Activated CD4-positive, alpha-beta T cell treated with anti-CD3 and anti-CD28 coated beads, Interleukin-2, amount 10 ng/mL, durations not matched to agents 7 days and 5 days (primary cell): Measurements from ENCODE around the gene ANKRD63. TPM values are rescaled to one million over a fixed set of nuclear protein-coding genes. Genes with fewer than 3 reads are reported as not detected.

Source experiments
- CTCF ChIA-PET: fragments of 350-600 bp; sonication (Branson Sonifier 250); formaldehyde crosslinking; loops from one replicate; lab custom pipeline; 2021; ENCODE audit warnings: antibody characterized with exemption; lab: Charles Lee
- POLR2A ChIA-PET: fragments of 350-600 bp; sonication (Branson Sonifier 250); formaldehyde crosslinking; loops from one replicate; lab custom pipeline; 2021; ENCODE audit warnings: antibody characterized with exemption; lab: Charles Lee
- DNase-seq: peaks from one replicate; pipeline ENCODE4 v3.0.0-alpha.2; 2020
- H3K27ac Mint-ChIP-seq: one replicate; pipeline ENCODE4 v1.8.0; 2021; ENCODE audit warnings: mild to moderate bottlenecking, moderate library complexity, mixed read lengths
- H3K27me3 Mint-ChIP-seq: one replicate; pipeline ENCODE4 v1.8.0; 2021; ENCODE audit warnings: mixed read lengths
- H3K36me3 Mint-ChIP-seq: one replicate; pipeline ENCODE4 v1.8.0; 2021; ENCODE audit warnings: low read depth, mixed read lengths
- H3K4me1 Mint-ChIP-seq: one replicate; pipeline ENCODE4 v1.8.0; 2021; ENCODE audit warnings: mixed read lengths
- H3K4me3 Mint-ChIP-seq: one replicate; pipeline ENCODE4 v1.8.0; 2021; ENCODE audit warnings: mild to moderate bottlenecking, moderate library complexity, mixed read lengths
- H3K9me3 Mint-ChIP-seq: one replicate; pipeline ENCODE4 v1.8.0; 2021; ENCODE audit warnings: mixed read lengths
- total RNA-seq, 2 experiments: library from RNA; stranded (reverse); gene quantifications; one replicate each; pipeline ENCODE4 v1.2.3, GENCODE V29; 2021

Gene ANKRD63
- total RNA-seq, 2 experiments from 2014 or later = 0.17 TPM; not detected in 1

DNA sequence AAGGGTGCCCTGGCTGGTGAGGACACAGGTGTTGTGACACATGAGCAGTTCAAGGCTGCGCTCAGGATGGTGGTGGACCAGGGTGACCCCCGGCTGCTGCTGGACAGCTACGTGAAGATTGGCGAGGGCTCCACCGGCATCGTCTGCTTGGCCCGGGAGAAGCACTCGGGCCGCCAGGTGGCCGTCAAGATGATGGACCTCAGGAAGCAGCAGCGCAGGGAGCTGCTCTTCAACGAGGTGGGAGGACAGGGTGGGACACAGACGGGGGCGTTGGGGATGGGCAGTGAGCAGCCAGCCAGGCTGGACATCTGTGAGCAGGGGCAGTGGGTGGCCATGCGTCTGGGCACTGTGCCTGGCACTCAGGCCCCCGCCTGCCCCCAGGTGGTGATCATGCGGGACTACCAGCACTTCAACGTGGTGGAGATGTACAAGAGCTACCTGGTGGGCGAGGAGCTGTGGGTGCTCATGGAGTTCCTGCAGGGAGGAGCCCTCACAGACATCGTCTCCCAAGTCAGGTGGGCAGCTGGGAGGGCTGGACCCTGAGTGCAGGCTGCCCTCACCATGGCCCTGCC, 10.3 kb downstream of the ANKRD63 start:
- ChIA-PET POLR2A (interaction anchor here (0.5 to 0.6 kb wide), 2 partner anchors 55 to 853 kb away, joined by 3 to 5 read pairs; no protein-coding TSS in a partner anchor), CTCF (interaction anchor here (0.6 to 4.8 kb wide), 19 partner anchors 9 to 229 kb away, joined by 3 to 53 read pairs (median 4); partner anchors contain the start of gene PLCB2)
- no peaks in the 10 kb centered on the region for H3K9me3 Mint-ChIP-seq
- no peak for DNase-seq
- H3K4me1 Mint-ChIP-seq = peaks cover 5% of the 10 kb centered on the region
- peaks cover 10% of the 10 kb centered on the region for H3K27me3 Mint-ChIP-seq
- H3K4me3 Mint-ChIP-seq = no peak overlapping the region
- no peak overlapping the region for H3K27ac Mint-ChIP-seq
- H3K36me3 Mint-ChIP-seq = no peaks in the 10 kb centered on the region

- ChIA-PET CTCF (interaction anchor here (1.2 to 4.8 kb wide), 9 partner anchors 9 to 228 kb away, joined by 4 to 53 read pairs (median 5); partner anchors contain the start of gene PLCB2), POLR2A (interaction anchor here (0.5 kb wide), 1 partner anchor 854 kb away, joined by 5 read pairs; no protein-coding TSS in a partner anchor)
- Mint-ChIP-seq H3K27me3 (peaks cover 5% of the 10 kb centered on the region), H3K9me3 (no peaks in the 10 kb centered on the region), H3K36me3 (no peaks in the 10 kb centered on the region), H3K4me3 (no peak overlapping the region), H3K27ac (no peak overlapping the region), H3K4me1 (peaks cover 2% of the 10 kb centered on the region)
- DNase-seq = no peak
Observed at GRCh38 chr15:40271685-40272484, 11.0 kb downstream of the ANKRD63 start.

DNA sequence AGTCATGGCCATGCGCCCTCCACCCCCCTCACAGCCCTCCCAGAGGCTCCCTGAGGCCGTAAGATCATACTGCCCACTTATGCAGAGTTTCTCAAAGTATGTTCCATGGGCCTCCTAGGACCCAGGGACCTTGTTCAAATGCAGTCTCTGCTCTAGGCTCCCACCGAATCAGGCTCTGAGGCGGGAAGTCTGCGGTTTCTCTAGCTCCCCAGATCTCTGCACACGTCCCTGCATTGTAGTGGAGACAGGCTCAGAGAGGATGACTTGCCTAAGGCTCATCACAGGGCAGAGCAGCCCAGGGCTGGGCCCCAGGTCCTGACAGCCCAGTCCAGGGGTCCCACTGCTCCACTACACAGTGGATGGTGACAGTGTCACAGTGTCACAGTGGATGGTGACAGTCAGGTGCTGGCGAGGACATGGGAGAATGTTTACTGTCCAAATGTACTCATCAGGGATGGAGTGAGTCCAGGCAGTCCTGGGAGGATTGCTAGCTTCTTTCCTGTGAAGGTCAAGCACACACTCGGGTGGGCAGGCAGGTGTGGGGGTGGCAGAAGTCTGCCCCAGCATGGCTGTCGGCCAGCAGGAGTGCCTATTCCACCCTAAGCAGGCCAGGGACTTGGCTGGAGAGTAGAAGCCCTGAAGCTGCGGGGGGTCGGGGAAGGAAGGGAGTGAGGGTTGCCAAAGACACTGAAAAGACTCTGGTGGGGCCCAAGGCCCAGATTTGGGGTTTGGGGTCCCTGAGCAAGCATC, 12.4 kb downstream of the ANKRD63 start:
- POLR2A ChIA-PET = no interaction called here
- H3K27ac Mint-ChIP-seq = no peak overlapping the region
- peaks cover 2% of the 10 kb centered on the region for H3K4me1 Mint-ChIP-seq
- no peak for DNase-seq
- H3K36me3 Mint-ChIP-seq = no peaks in the 10 kb centered on the region
- CTCF ChIA-PET = interaction anchor here (1.0 to 1.8 kb wide), 6 partner anchors 9 to 225 kb away, joined by 3 to 5 read pairs (median 4); partner anchors contain the start of gene PLCB2
- no peaks in the 10 kb centered on the region for H3K27me3 Mint-ChIP-seq
- no peak overlapping the region for H3K4me3 Mint-ChIP-seq
- no peaks in the 10 kb centered on the region for H3K9me3 Mint-ChIP-seq

DNA sequence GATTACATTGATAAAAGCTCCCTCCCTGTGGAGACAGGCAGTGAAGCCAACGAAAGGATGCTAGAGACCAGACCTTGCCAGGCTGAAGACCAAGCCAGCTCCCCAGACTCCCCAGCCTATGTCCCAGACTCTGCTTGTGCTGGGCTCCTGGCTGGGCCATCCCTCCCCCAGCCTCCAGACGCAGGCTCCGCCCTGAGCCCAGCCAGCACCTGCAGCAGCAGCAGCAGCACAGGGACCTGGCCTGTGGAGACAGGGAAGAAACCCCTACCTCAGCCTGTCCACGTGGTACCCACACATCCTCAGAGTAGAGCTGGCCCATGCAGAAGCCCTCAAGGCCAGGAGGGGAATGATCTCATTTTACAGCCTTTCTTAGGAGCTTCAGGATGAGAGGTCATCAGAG, 13.3 kb downstream of the ANKRD63 start:
- no peak overlapping the region for H3K4me3 Mint-ChIP-seq
- DNase-seq = no peak
- H3K27me3 Mint-ChIP-seq = no peaks in the 10 kb centered on the region
- POLR2A ChIA-PET = no interaction called here
- no peaks in the 10 kb centered on the region for H3K4me1 Mint-ChIP-seq
- CTCF ChIA-PET = interaction anchor here (1.0 to 1.5 kb wide), 4 partner anchors 10 to 224 kb away, joined by 3 to 5 read pairs (median 4); no protein-coding TSS in a partner anchor
- no peaks in the 10 kb centered on the region for H3K36me3 Mint-ChIP-seq
- no peaks in the 10 kb centered on the region for H3K9me3 Mint-ChIP-seq
- H3K27ac Mint-ChIP-seq = no peak overlapping the region

DNA sequence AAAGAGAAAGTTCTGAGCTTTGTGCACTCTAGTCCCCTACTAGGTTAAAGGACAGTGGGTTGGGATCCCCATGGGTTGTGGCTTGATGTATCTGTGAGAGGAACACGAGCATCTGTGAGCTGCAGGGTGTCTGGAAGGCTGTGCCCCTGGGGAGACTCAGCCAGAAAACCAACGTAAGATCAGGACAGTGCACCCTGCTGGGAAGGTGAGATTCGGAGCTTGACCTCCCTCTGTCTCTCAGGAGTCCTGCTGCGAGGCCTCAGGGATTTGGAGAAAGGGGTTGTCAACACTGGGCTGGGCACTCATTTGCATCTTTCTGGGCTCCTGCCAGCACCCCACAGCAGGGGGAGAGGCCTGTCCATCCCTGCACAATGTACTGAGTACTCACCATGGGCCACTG, 15.2 kb downstream of the ANKRD63 start:
- POLR2A ChIA-PET = no interaction called here
- Mint-ChIP-seq H3K9me3 (no peaks in the 10 kb centered on the region), H3K36me3 (no peaks in the 10 kb centered on the region), H3K27ac (no peak overlapping the region), H3K4me1 (no peaks in the 10 kb centered on the region), H3K4me3 (no peak overlapping the region), H3K27me3 (no peaks in the 10 kb centered on the region)
- DNase-seq = no peak
- CTCF ChIA-PET = interaction anchor here (1.0 to 2.0 kb wide), 6 partner anchors 9 to 154 kb away, joined by 3 to 6 read pairs (median 4); no protein-coding TSS in a partner anchor

GRCh38 chr15:40266828-40267304, 16.0 kb downstream of the ANKRD63 start:
- H3K4me3 Mint-ChIP-seq = no peak overlapping the region
- ChIA-PET POLR2A (no interaction called here), CTCF (interaction anchor here (0.6 to 2.0 kb wide), 4 partner anchors 10 to 221 kb away, joined by 3 to 4 read pairs (median 4); no protein-coding TSS in a partner anchor)
- no peak overlapping the region for H3K27ac Mint-ChIP-seq
- no peaks in the 10 kb centered on the region for H3K27me3 Mint-ChIP-seq
- no peak for DNase-seq
- H3K4me1 Mint-ChIP-seq = no peaks in the 10 kb centered on the region
- H3K9me3 Mint-ChIP-seq = no peaks in the 10 kb centered on the region
- H3K36me3 Mint-ChIP-seq = no peaks in the 10 kb centered on the region

GRCh38 chr15:40265875-40266274, 17.0 kb downstream of the ANKRD63 start:
- Mint-ChIP-seq H3K4me1 (no peaks in the 10 kb centered on the region), H3K36me3 (no peaks in the 10 kb centered on the region), H3K4me3 (no peak overlapping the region), H3K27me3 (peaks cover 3% of the 10 kb centered on the region), H3K9me3 (no peaks in the 10 kb centered on the region), H3K27ac (no peak overlapping the region)
- DNase-seq = no peak
- CTCF ChIA-PET = interaction anchor here (0.7 to 6.3 kb wide), 3 partner anchors 8 to 22 kb away, joined by 3 to 53 read pairs (median 4); no protein-coding TSS in a partner anchor
- POLR2A ChIA-PET = no interaction called here

- Mint-ChIP-seq H3K27me3 (peaks cover 3% of the 10 kb centered on the region), H3K4me3 (no peak overlapping the region), H3K36me3 (no peaks in the 10 kb centered on the region), H3K27ac (no peak overlapping the region), H3K4me1 (no peaks in the 10 kb centered on the region), H3K9me3 (no peaks in the 10 kb centered on the region)
- ChIA-PET CTCF (interaction anchor here (0.7 to 6.3 kb wide), 3 partner anchors 8 to 21 kb away, joined by 3 to 53 read pairs (median 4); no protein-coding TSS in a partner anchor), POLR2A (no interaction called here)
- DNase-seq = no peak
Observed at GRCh38 chr15:40265355-40265754, 17.5 kb downstream of the ANKRD63 start.

GRCh38 chr15:40264321-40265153, 18.3 kb downstream of the ANKRD63 start:
- CTCF ChIA-PET = interaction anchor here (0.6 to 6.3 kb wide), 5 partner anchors 9 to 150 kb away, joined by 3 to 53 read pairs (median 4); no protein-coding TSS in a partner anchor
- no peaks in the 10 kb centered on the region for H3K4me1 Mint-ChIP-seq
- peaks cover 3% of the 10 kb centered on the region for H3K27me3 Mint-ChIP-seq
- H3K36me3 Mint-ChIP-seq = no peaks in the 10 kb centered on the region
- no peak overlapping the region for H3K4me3 Mint-ChIP-seq
- no peak for DNase-seq
- POLR2A ChIA-PET = no interaction called here
- no peaks in the 10 kb centered on the region for H3K9me3 Mint-ChIP-seq
- H3K27ac Mint-ChIP-seq = no peak overlapping the region

- Mint-ChIP-seq H3K4me1 (no peaks in the 10 kb centered on the region), H3K9me3 (no peaks in the 10 kb centered on the region), H3K27ac (no peak overlapping the region), H3K36me3 (no peaks in the 10 kb centered on the region), H3K4me3 (no peak overlapping the region), H3K27me3 (peaks cover 3% of the 10 kb centered on the region)
- ChIA-PET CTCF (interaction anchor here (0.6 to 6.3 kb wide), 6 partner anchors 10 to 672 kb away, joined by 3 to 53 read pairs (median 4); no protein-coding TSS in a partner anchor), POLR2A (no interaction called here)
- DNase-seq = no peak
Observed at GRCh38 chr15:40263024-40263754, 19.7 kb downstream of the ANKRD63 start.

DNA sequence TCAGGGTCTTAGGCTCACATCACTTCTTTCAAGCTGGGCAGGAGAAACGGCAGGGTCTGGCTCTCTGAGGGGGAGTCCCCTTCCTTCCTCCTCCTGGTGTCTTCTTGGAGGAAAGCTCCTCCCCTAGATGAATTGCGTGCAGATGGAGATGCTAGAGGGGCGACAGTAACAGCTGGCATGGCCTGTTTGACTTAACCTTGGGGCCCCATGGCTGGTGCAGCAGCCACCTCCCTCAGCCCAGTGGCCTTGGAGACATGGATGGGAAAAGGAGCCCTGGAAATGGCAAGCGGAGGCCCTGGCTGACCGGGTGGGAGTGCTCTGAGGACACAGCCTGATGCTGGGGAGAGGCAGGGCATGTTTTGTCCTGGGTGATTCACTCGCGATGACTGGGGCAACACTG, 23.8 kb downstream of the ANKRD63 start:
- DNase-seq = no peak
- H3K27ac Mint-ChIP-seq = no peak overlapping the region
- no peaks in the 10 kb centered on the region for H3K4me1 Mint-ChIP-seq
- CTCF ChIA-PET = interaction anchor here (1.5 to 3.6 kb wide), 2 partner anchors 15 to 19 kb away, joined by 3 to 15 read pairs; no protein-coding TSS in a partner anchor
- H3K27me3 Mint-ChIP-seq = peaks cover 15% of the 10 kb centered on the region
- no peaks in the 10 kb centered on the region for H3K36me3 Mint-ChIP-seq
- no peaks in the 10 kb centered on the region for H3K9me3 Mint-ChIP-seq
- POLR2A ChIA-PET = no interaction called here
- H3K4me3 Mint-ChIP-seq = no peak overlapping the region
